Activated CD4-positive, alpha-beta T cell treated with anti-CD3 and anti-CD28 coated beads, Interleukin-2, amount 50 U/mL, for 4 hours (primary cell): Measurements from ENCODE around the gene ZSCAN25.
"Not testable (repeated sequence)": the region's sequence is repeated elsewhere in the genome, so short reads cannot be mapped to it uniquely, and the experiment has no call there.

Experiments used
- DNase-seq, 2 experiments: peaks; one replicate each; pipeline ENCODE4 v3.0.0-alpha.2; 2020

The ZSCAN25 gene

GRCh38 chr7:99616359-99617191, at the start of gene ZSCAN25:
TSS of gene ZSCAN25 (plus strand) at chr7:99616946. CDS start at chr7:99619607, 2,661 bp downstream.
- peak; percentile 81 to 82 for DNase-seq

DNA sequence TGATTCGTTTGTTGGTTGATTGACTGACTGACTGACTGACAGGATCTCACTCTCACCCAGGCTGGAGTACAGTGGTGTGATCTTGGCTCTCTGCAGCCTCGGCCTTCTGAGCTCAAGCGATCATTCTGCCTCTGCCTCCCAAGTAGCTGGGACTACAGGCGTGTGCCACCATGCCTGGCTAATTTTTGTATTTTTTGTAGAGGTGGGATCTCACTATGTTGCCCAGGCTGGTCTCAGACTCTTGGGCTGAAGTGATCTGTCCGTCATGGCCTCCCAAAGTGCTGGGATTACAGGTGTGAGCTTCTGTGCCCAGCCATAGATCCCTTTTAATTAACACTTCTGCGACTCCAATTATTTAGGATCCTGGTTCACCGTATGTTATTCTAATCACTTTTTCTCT, 48.0 kb upstream of the ZSCAN25 start:
- DNase-seq: not testable (repeated sequence)

- no peak for DNase-seq
Observed at GRCh38 chr7:99571768-99572167, 45.0 kb upstream of the ZSCAN25 start.

- no peak for DNase-seq
Observed at GRCh38 chr7:99573257-99573656, 43.5 kb upstream of the ZSCAN25 start.

DNA sequence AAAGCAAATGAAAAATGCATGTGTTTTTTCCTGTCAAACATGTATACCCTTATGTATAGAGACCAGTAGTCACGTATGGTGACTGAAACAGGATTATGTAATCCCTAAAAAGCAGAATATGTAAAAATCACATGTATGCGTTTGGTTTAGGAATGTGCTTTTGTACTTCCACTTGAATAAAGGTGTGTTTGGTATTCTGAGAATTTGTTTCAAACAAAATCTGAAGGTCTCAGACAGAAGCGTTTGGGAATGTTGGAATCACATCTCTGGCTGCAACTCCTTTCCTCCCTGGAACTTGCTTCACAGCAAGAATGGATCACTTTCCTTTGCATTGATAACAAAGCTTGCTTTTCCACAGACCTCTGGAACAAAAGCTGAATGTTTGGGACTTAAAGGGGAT, 40.5 kb upstream of the ZSCAN25 start:
- DNase-seq: no peak

GRCh38 chr7:99579281-99579955, 37.3 kb upstream of the ZSCAN25 start:
- no peak for DNase-seq

GRCh38 chr7:99579956-99580777, 36.6 kb upstream of the ZSCAN25 start:
- DNase-seq: peak; percentile 59 to 60

GRCh38 chr7:99580778-99581332, 35.9 kb upstream of the ZSCAN25 start:
- DNase-seq: not testable (repeated sequence)

GRCh38 chr7:99588868-99589267, 27.9 kb upstream of the ZSCAN25 start:
- DNase-seq: no peak

DNA sequence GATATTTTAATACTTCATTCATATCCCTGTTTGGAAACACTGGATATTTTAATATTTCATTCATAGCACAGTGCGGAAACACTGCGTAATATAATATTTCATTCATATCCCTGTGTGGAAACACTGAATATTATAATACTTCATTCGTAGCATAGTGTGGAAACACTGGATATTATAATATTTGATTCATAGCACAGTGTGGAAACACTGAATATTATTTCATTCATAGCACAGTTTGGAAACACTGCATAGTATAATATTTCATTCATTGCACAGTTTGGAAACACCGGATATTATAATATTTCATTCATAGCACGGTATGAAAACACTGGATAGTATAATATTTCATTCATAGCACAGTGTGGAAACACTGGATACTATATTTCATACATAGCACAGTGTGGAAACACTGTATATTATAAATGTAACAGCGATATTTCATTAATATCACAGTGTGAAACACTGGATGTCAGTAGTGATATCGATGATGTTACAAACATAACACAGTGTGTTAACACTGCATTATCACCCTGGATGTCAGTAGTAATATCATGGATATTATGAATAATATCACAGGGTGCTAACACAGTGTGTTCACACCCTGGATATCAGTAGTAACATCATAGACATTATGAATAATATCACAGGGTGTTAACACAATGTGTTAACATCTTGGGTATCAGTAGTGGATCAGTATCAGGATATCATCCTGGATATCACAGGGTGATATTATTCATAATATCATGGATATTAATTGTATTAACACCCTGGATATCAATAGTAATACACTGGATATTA, 21.6 kb upstream of the ZSCAN25 start:
- no peak for DNase-seq

DNA sequence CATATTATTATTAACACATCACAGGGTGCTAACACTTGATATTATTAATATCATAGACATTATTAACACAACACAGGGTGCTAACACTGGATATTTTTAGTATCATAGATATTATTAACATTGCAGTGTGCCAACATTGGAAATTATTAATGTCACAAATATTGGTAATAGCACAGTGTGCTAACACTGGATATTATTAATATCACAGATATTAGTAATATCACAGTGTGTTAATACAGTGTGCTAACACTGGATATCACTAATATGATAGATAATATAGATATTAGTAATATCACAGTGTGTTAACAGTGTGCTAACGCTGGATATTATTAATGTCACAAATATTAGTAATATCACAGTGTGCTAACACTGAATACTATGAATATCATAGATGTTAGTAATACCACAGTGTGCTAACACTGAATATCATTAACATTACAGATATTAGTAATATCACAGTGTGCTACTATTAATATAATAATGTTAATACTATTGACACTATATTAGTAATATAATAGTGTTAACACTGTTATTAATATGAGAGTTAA, 20.3 kb upstream of the ZSCAN25 start:
- no peak for DNase-seq

DNA sequence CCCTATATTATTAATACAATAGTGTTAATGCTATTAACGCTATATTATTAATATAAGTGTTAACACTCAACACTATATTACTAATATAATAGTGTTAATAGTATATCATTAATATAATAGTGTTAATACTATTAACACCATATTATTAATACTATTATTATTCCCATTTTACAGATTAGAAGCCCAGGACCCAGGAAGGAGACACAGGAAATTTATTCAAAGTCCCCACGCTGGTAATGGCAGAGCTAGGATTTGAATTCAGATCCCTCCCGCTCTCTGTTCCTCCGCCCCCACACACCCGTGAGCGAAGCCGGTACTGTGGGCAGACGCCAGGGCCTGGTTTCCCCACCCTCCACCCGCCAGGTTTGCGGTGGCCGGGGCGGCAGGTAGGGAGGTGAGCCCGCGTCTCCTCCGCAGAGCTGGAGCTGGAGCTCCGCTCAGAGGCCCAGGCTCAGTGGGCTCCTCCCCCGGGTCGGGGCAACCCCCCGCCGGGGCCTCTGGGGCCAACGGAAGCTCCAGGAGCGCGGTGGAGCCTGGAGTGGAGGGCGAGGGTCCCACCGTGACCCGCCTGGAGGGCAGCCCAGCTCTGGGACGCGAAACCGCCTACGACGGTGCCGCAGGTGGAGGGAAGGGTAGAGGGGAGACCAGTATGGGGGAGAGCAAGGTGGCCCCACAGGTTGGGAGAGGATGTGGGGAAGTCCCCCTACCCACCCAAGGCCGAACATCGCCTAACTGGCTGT, 18.8 kb upstream of the ZSCAN25 start, which contains the start of gene TMEM225B:
TMEM225B (plus strand) TSS at position 506 of the 740 bp plus-strand sequence. CDS start 6,122 bp downstream, outside the sequence.
- no peak for DNase-seq

DNA sequence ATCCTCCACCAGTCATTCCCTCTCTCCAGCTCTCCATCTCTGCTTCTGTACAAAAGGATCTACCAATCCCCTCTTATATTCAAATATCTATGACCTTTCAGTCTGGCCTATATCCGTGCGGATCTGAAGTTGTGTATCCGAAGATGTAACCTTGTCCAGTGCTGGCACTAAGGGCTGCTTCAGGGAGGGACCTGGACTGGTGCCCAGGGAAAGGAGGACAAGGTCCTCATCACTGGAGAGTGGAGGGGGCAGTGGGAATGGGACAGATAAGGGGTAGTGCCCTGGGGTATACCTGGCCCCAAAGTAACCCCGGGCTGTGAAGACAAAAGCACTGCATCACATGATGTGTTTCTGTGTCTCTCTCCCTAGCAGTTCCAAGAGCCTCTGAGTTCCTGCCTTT, 16.9 kb upstream of the ZSCAN25 start:
- no peak for DNase-seq

- DNase-seq: no peak
Observed at GRCh38 chr7:99601656-99602310, 15.0 kb upstream of the ZSCAN25 start.

GRCh38 chr7:99605527-99605926, 11.2 kb upstream of the ZSCAN25 start:
- DNase-seq: no peak

DNA sequence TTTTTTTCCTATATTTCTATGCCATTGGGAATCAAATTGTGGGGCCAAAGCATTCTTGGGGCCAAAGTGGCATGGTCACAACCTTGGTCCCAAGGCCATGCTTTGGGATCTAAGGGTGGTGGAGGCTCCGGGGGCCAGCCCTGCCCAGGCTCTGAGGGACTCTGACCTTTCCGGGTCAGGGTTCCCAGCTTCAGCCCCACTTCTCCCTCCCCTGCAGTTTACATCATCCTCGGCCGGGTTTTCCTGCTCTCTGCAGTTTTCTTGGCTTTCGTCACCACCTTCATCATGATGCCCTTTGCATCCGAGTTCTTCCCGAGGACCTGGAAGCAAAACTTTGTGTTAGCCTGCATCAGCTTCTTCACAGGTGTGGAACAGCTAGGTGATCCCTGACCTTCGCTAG, 10.2 kb upstream of the ZSCAN25 start:
- DNase-seq: no peak

GRCh38 chr7:99607548-99607947, 9.2 kb upstream of the ZSCAN25 start:
- no peak for DNase-seq

GRCh38 chr7:99614495-99614894, 2.3 kb upstream of the ZSCAN25 start:
- DNase-seq: no peak

DNA sequence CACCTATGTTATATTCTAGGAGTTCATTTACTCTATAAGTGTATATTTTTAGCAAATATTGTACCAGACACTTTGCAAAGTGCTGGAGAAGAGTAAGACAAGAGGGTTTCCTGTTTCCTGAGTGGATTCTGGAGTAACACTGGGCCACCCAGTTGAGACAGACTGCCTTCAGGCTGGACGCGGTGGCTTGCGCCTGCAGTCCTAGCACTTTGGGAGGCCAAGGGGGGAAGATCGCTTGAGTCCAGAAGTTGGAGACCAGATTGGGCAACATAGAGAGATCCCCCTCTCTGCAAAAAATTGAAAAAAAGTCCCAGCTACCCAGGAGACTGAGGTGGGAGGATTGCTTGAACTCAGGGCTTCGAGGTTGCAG, 772 bp upstream of the ZSCAN25 start:
- DNase-seq: no peak

GRCh38 chr7:99617192-99617781, 541 bp downstream of the ZSCAN25 start:
- no peak for DNase-seq
